ENCODE data around the gene BBIP1. TPM values are rescaled to one million over a fixed set of nuclear protein-coding genes. Genes with fewer than 3 reads are reported as not detected.
"Not testable (repeated sequence)": the region's sequence is repeated elsewhere in the genome, so short reads cannot be mapped to it uniquely, and the experiment has no call there.

Gene BBIP1
- total RNA-seq, 4 donors from 2014 or later = 19.6 to 32.2 (median 21.9) TPM

- TF ChIP-seq CTCF (IDR thresholded peaks at IDR 0.05) = no peak
- DNase-seq (ENCODE audit: low spot score) = no peak
- no peak for ATAC-seq (ENCODE audit: low FRiP score)
Measured at GRCh38 chr10:110867807-110868465, 51.0 kb downstream of the BBIP1 start.

- DNase-seq (ENCODE audit: low spot score); ATAC-seq (ENCODE audit: low FRiP score): not testable (repeated sequence)
Measured at GRCh38 chr10:110867011-110867806, 51.8 kb downstream of the BBIP1 start.

GRCh38 chr10:110865809-110866482 lies 53.0 kb downstream of the BBIP1 start:
- peak; percentile 29 for ATAC-seq (ENCODE audit: low FRiP score)
- no peak for DNase-seq (ENCODE audit: low spot score)
- no peak for TF ChIP-seq CTCF (IDR thresholded peaks at IDR 0.05)

- ATAC-seq (ENCODE audit: low FRiP score) (peak; percentile 91), DNase-seq (ENCODE audit: low spot score) (no peak)
- no peak for TF ChIP-seq CTCF (IDR thresholded peaks at IDR 0.05)
Measured at GRCh38 chr10:110865186-110865808, 53.7 kb downstream of the BBIP1 start.

- no peak for TF ChIP-seq CTCF (IDR thresholded peaks at IDR 0.05)
- DNase-seq (ENCODE audit: low spot score) (no peak), ATAC-seq (ENCODE audit: low FRiP score) (no peak)
Measured at GRCh38 chr10:110864662-110865140, 54.3 kb downstream of the BBIP1 start.

GRCh38 chr10:110863956-110864355 lies 55.0 kb downstream of the BBIP1 start:
- DNase-seq (ENCODE audit: low spot score) (no peak), ATAC-seq (ENCODE audit: low FRiP score) (no peak)
- no peak for TF ChIP-seq CTCF (IDR thresholded peaks at IDR 0.05)

- TF ChIP-seq CTCF (IDR thresholded peaks at IDR 0.05) = no peak
- ATAC-seq (ENCODE audit: low FRiP score) (no peak), DNase-seq (ENCODE audit: low spot score) (no peak)
Measured at GRCh38 chr10:110863361-110863760, 55.6 kb downstream of the BBIP1 start.
